ENCODE measurements around the gene SF3B1. TPM values are rescaled to one million over a fixed set of nuclear protein-coding genes. Genes with fewer than 3 reads are reported as not detected.

The SF3B1 gene
- total and polyA plus RNA-seq, 2 of the 13 experiments (the other 11 are each of a cell fraction or from before 2014, with no cell fraction given) = 387 to 750 TPM

GRCh38 chr2:197434541-197435513, at the start of gene SF3B1 (continued):
- TF ChIP-seq, protein P1, sequence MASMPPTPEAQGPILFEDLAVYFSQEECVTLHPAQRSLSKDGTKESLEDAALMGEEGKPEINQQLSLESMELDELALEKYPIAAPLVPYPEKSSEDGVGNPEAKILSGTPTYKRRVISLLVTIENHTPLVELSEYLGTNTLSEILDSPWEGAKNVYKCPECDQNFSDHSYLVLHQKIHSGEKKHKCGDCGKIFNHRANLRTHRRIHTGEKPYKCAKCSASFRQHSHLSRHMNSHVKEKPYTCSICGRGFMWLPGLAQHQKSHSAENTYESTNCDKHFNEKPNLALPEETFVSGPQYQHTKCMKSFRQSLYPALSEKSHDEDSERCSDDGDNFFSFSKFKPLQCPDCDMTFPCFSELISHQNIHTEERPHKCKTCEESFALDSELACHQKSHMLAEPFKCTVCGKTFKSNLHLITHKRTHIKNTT (CRISPR knock-in tag; IDR thresholded peaks at IDR 0.05) = no peak
- peak; percentile 80; the same call in 1 of the 2 replicates for TF ChIP-seq HOMEZ (CRISPR knock-in tag; IDR thresholded peaks at IDR 0.05; ENCODE audit: low read depth)
- TF ChIP-seq, protein P2, sequence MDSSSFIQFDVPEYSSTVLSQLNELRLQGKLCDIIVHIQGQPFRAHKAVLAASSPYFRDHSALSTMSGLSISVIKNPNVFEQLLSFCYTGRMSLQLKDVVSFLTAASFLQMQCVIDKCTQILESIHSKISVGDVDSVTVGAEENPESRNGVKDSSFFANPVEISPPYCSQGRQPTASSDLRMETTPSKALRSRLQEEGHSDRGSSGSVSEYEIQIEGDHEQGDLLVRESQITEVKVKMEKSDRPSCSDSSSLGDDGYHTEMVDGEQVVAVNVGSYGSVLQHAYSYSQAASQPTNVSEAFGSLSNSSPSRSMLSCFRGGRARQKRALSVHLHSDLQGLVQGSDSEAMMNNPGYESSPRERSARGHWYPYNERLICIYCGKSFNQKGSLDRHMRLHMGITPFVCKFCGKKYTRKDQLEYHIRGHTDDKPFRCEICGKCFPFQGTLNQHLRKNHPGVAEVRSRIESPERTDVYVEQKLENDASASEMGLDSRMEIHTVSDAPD (CRISPR knock-in tag; IDR thresholded peaks at IDR 0.05) = peak; percentile 84
- TF ChIP-seq YEATS4 (CRISPR knock-in tag; IDR thresholded peaks at IDR 0.05; ENCODE audit: borderline replicate concordance) = peak; percentile 84; the same call in 1 of the 2 replicates
- TF ChIP-seq ZNF331 (CRISPR knock-in tag; IDR thresholded peaks at IDR 0.05) = peak; percentile 84
- no peak for TF ChIP-seq EHMT2 (IDR thresholded peaks at IDR 0.05; ENCODE audit: borderline replicate concordance, low read depth, low read length)
- TF ChIP-seq HNRNPL (IDR thresholded peaks at IDR 0.05; ENCODE audit: low read depth, low read length) = no peak
- TF ChIP-seq PAF1 (CRISPR knock-in tag; IDR thresholded peaks at IDR 0.05) = no peak
- TF ChIP-seq ZFP90 (CRISPR knock-in tag; IDR thresholded peaks at IDR 0.05; ENCODE audit: borderline replicate concordance) = peak; percentile 56
- TF ChIP-seq, protein P3, sequence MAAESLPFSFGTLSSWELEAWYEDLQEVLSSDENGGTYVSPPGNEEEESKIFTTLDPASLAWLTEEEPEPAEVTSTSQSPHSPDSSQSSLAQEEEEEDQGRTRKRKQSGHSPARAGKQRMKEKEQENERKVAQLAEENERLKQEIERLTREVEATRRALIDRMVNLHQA (CRISPR knock-in tag; IDR thresholded peaks at IDR 0.05) = no peak
- TF ChIP-seq, protein P4, sequence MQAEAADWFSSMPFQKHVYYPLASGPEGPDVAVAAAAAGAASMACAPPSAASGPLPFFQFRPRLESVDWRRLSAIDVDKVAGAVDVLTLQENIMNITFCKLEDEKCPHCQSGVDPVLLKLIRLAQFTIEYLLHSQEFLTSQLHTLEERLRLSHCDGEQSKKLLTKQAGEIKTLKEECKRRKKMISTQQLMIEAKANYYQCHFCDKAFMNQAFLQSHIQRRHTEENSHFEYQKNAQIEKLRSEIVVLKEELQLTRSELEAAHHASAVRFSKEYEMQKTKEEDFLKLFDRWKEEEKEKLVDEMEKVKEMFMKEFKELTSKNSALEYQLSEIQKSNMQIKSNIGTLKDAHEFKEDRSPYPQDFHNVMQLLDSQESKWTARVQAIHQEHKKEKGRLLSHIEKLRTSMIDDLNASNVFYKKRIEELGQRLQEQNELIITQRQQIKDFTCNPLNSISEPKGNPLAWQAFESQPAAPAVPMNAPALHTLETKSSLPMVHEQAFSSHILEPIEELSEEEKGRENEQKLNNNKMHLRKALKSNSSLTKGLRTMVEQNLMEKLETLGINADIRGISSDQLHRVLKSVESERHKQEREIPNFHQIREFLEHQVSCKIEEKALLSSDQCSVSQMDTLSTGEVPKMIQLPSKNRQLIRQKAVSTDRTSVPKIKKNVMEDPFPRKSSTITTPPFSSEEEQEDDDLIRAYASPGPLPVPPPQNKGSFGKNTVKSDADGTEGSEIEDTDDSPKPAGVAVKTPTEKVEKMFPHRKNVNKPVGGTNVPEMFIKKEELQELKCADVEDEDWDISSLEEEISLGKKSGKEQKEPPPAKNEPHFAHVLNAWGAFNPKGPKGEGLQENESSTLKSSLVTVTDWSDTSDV (CRISPR knock-in tag; IDR thresholded peaks at IDR 0.05) = peak; percentile 89; the same call in 1 of the 2 replicates
- TF ChIP-seq SALL1 (CRISPR knock-in tag; IDR thresholded peaks at IDR 0.05) = peak; percentile 93
- TF ChIP-seq ZNF513 (CRISPR knock-in tag; conservative IDR thresholded peaks at IDR 0.05) = no peak
- TF ChIP-seq PPARG (CRISPR knock-in tag; conservative IDR thresholded peaks at IDR 0.05) = peak; percentile 74
- 0 out of 2 replicates have a peak, but pooled peaks have one; percentile 55 for TF ChIP-seq FOXC1 (CRISPR knock-in tag; IDR thresholded peaks at IDR 0.05; ENCODE audit: borderline replicate concordance)
- TF ChIP-seq CBX1 (IDR thresholded peaks at IDR 0.05; ENCODE audit: low read depth) = no peak
- peak; percentile 93; the same call in 1 of the 2 replicates for TF ChIP-seq KDM5B (CRISPR knock-in tag; IDR thresholded peaks at IDR 0.05; ENCODE audit: borderline replicate concordance)
- TF ChIP-seq ZNF614 (CRISPR knock-in tag; IDR thresholded peaks at IDR 0.05; ENCODE audit: borderline replicate concordance) = peak; percentile 86; the same call in 1 of the 2 replicates
